Stomach (tissue), 4 donors: Measurements from ENCODE around the gene CDPF1.

Experiments
- CTCF ChIP-seq, 7 experiments: fragments of 450-650 bp in 4 of 7; fragments of 200-600 bp in 3 of 7; sonication (generic) in 3 of 7; IDR thresholded peaks; one replicate each; pipeline ENCODE4 v1.5.1; 2016 to 2019; ENCODE audit warnings: antibody characterized with exemption in 7 of 7, control low read depth in 2 of 7, mild to moderate bottlenecking in 1 of 7
- EP300 ChIP-seq: sonication (generic); formaldehyde crosslinking; IDR thresholded peaks from one replicate; pipeline ENCODE4 v1.6.1; 2017; ENCODE audit warnings: antibody characterized with exemption

DNA sequence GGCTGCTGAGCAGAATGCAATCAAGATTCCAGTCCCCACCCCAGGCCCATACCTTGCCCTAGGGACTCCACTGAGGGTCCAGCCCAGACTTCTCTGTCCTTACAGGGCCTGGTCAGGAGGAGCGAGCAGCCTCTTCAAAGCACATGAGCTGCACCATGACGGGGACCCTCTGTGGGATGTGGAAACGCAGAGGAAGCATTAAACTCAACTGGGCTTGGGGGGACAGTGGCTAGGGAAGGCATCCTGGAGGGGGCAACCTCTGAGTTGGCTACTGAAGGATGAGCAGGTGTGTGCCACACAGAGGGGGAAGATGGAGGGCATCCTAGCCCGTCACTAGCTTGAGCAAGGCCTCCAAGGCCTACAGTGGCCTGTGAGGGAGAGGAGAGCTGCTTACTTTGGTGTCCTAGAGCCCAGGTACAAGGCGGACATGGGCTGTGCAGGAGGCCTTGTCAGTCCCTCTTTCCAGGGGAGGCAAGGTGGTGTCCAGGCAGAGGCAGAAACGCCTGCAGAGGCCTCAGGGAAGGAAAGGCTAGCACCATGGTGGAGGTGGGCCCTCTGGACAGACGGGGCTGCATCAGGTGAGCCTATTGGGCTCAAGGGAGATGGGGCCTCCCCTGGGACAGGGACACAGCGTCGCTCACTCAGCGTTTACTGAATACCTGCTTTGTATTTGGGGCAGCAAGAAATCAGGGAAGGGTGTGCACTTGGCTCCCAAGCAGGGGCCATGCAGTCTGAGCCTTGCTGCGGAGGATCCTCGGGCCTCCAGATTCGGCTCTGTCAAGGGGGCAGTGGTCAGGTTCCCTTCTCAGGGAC lies 32.0 kb upstream of the CDPF1 start:
- TF ChIP-seq CTCF (IDR thresholded peaks at IDR 0.05) (no peak), EP300 (no peak)
